ENCODE results near the gene RPUSD1. TPM values are rescaled to one million over a fixed set of nuclear protein-coding genes. Genes with fewer than 3 reads are reported as not detected.

RPUSD1 gene
- total and polyA plus RNA-seq, 2 experiments from 2014 or later = 27.6 to 37.8 TPM

- Histone ChIP-seq H3K9me2 (replicated peaks; ENCODE audit: insufficient read depth) (no peaks in the 10 kb centered on the region), H2AFZ (no peak overlapping the region), H3K27me3 (no peaks in the 10 kb centered on the region), H3K36me3 (replicated peaks; ENCODE audit: insufficient read depth, low read depth) (no peaks in the 10 kb centered on the region), H3K4me3 (no peak overlapping the region), H3K9me3 (ENCODE audit: low read depth) (no peaks in the 10 kb centered on the region), H3K27ac (no peak overlapping the region), H4K20me1 (ENCODE audit: insufficient read depth, poor library complexity, severe bottlenecking) (peaks cover 5% of the 10 kb centered on the region), H3K79me2 (peaks cover 10% of the 10 kb centered on the region), H3K4me1 (ENCODE audit: insufficient read depth) (peaks cover 7% of the 10 kb centered on the region), H3K4me2 (no peak overlapping the region)
- no peak for DNase-seq (ENCODE audit: low spot score)
- 88% methylated on average over 32 of the region's 36 CpGs for WGBS (ENCODE audit: low lambda C conversion rate, missing lambda C conversion rate)
- TF ChIP-seq CTCF (IDR thresholded peaks at IDR 0.05; ENCODE audit: poor library complexity) (no peak), EZH2 (IDR thresholded peaks at IDR 0.05; ENCODE audit: borderline replicate concordance) (no peak), EZH2phosphoT487 (IDR thresholded peaks at IDR 0.05; ENCODE audit: low read depth, severe bottlenecking, unreplicated experiment) (no peak)
Observed at GRCh38 chr16:782766-783403, 5.3 kb downstream of the RPUSD1 start.

GRCh38 chr16:782258-782657 is 5.9 kb downstream of the RPUSD1 start:
- Histone ChIP-seq H2AFZ (no peak overlapping the region), H3K9me2 (replicated peaks; ENCODE audit: insufficient read depth) (no peaks in the 10 kb centered on the region), H3K4me1 (ENCODE audit: insufficient read depth) (peaks cover 3% of the 10 kb centered on the region), H3K36me3 (replicated peaks; ENCODE audit: insufficient read depth, low read depth) (no peaks in the 10 kb centered on the region), H4K20me1 (ENCODE audit: insufficient read depth, poor library complexity, severe bottlenecking) (no peaks in the 10 kb centered on the region), H3K9me3 (ENCODE audit: low read depth) (no peaks in the 10 kb centered on the region), H3K4me3 (no peak overlapping the region), H3K4me2 (no peak overlapping the region), H3K27ac (no peak overlapping the region), H3K27me3 (no peaks in the 10 kb centered on the region), H3K79me2 (peaks cover 4% of the 10 kb centered on the region)
- WGBS (ENCODE audit: low lambda C conversion rate, missing lambda C conversion rate) = 78% methylated on average over 6 of the region's 6 CpGs
- TF ChIP-seq EZH2 (IDR thresholded peaks at IDR 0.05; ENCODE audit: borderline replicate concordance) = no peak
- no peak for TF ChIP-seq EZH2phosphoT487 (IDR thresholded peaks at IDR 0.05; ENCODE audit: low read depth, severe bottlenecking, unreplicated experiment)
- TF ChIP-seq CTCF (IDR thresholded peaks at IDR 0.05; ENCODE audit: poor library complexity) = no peak
- no peak for DNase-seq (ENCODE audit: low spot score)

GRCh38 chr16:781346-782010 is 6.7 kb downstream of the RPUSD1 start:
- WGBS (ENCODE audit: low lambda C conversion rate, missing lambda C conversion rate) = 89% methylated on average over 19 of the region's 19 CpGs
- Histone ChIP-seq H3K27me3 (no peaks in the 10 kb centered on the region), H3K4me2 (no peak overlapping the region), H3K79me2 (no peaks in the 10 kb centered on the region), H3K36me3 (replicated peaks; ENCODE audit: insufficient read depth, low read depth) (no peaks in the 10 kb centered on the region), H4K20me1 (ENCODE audit: insufficient read depth, poor library complexity, severe bottlenecking) (no peaks in the 10 kb centered on the region), H3K9me3 (ENCODE audit: low read depth) (no peaks in the 10 kb centered on the region), H2AFZ (no peak overlapping the region), H3K9me2 (replicated peaks; ENCODE audit: insufficient read depth) (no peaks in the 10 kb centered on the region), H3K4me3 (no peak overlapping the region), H3K4me1 (ENCODE audit: insufficient read depth) (no peaks in the 10 kb centered on the region), H3K27ac (no peak overlapping the region)
- TF ChIP-seq EZH2phosphoT487 (IDR thresholded peaks at IDR 0.05; ENCODE audit: low read depth, severe bottlenecking, unreplicated experiment) (no peak), CTCF (IDR thresholded peaks at IDR 0.05; ENCODE audit: poor library complexity) (no peak), EZH2 (IDR thresholded peaks at IDR 0.05; ENCODE audit: borderline replicate concordance) (no peak)
- DNase-seq (ENCODE audit: low spot score) = no peak
